ENCODE data around the gene HPS5.
"Not testable (repeated sequence)": the region's sequence is repeated elsewhere in the genome, so short reads cannot be mapped to it uniquely, and the experiment has no call there.

Gene HPS5, protein sequence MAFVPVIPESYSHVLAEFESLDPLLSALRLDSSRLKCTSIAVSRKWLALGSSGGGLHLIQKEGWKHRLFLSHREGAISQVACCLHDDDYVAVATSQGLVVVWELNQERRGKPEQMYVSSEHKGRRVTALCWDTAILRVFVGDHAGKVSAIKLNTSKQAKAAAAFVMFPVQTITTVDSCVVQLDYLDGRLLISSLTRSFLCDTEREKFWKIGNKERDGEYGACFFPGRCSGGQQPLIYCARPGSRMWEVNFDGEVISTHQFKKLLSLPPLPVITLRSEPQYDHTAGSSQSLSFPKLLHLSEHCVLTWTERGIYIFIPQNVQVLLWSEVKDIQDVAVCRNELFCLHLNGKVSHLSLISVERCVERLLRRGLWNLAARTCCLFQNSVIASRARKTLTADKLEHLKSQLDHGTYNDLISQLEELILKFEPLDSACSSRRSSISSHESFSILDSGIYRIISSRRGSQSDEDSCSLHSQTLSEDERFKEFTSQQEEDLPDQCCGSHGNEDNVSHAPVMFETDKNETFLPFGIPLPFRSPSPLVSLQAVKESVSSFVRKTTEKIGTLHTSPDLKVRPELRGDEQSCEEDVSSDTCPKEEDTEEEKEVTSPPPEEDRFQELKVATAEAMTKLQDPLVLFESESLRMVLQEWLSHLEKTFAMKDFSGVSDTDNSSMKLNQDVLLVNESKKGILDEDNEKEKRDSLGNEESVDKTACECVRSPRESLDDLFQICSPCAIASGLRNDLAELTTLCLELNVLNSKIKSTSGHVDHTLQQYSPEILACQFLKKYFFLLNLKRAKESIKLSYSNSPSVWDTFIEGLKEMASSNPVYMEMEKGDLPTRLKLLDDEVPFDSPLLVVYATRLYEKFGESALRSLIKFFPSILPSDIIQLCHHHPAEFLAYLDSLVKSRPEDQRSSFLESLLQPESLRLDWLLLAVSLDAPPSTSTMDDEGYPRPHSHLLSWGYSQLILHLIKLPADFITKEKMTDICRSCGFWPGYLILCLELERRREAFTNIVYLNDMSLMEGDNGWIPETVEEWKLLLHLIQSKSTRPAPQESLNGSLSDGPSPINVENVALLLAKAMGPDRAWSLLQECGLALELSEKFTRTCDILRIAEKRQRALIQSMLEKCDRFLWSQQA

DNA sequence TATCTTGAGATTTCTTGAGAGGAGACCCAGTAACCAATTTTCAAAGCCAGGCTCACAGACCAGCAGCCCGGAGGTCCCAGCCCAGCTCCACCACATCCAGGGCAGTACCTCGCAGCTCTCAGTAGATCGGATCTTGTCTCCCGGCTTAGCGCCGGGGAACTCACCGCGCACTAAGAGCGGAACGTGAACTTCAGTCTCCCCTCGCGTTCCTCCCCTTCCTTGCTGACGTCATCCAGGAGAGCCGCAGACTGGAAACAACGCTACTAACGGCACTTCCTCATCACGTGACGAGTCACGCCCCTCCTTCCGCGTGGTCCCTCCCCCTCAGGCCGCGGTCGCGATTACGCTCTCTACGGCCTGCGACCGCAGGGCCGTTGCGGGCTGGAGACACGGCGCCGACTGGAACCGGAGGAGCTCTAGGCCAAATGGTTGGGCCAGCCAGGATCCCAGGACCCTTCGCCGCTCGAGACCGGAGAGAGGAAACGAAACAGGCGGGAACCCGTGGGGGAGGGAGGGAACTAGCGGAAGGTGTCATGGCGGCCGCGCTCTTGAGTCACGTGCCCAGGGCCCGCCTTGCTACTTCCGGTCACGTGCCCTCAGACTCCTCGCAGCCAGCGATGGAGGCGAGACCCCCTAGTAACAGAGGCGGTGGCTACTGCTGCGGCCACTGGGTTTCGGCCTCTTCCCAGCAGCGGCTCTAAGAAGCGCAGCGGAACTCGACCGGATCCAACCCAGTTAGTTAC lies at the start of gene HPS5, which contains the start of gene GTF2H1:
Gene HPS5, minus strand, starts transcription at position 172 of the 743 bp plus-strand sequence. CDS start 4,282 bp downstream, outside the sequence.
Gene GTF2H1, plus strand, starts transcription at position 599 of the 743 bp plus-strand sequence. CDS start 10,508 bp downstream, outside the sequence.
- DNase-seq, result peak; percentile 82 to 100 (median 94)

DNA sequence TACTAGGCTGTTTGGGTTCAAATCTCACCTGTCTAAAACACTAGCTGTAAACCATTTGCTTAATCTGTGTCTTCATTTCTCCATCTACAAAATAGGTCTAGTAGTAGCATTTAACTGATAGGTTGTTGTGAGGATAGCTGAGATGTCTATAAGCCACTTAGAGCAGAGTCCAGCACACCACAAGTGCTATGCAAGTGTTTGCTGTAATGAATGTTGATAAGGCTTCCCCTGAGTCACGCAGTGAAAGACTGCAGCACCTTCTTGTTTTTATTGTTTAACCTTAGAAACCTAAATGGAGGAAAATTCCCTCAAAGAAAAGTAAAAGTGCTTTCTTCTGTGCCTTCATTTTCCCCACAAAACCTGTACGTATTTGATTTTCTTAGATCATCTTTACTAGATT lies 49.3 kb upstream of the HPS5 start:
- DNase-seq, result no peak

GRCh38 chr11:18369398-18369797 lies 47.5 kb upstream of the HPS5 start:
- DNase-seq, result no peak

DNA sequence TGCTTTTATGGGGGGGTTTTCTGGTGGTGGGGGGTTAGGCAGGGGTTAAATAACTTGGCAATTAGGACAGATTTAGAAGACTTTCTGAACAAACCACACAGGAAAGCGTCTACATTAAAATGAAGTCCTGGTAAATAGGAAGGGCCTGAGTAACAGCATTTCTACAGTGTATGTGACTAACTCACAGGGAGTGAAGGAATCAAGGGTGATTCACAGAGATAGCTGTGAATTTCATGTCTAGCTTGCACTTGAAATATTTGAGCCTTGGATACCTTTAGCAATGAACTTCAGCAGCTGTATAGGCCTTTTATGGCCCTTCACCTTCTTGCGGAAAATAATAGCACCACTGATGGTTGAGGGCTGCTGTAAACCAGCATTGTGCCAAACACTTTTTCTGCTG lies 46.3 kb upstream of the HPS5 start:
- DNase-seq, result no peak

GRCh38 chr11:18367431-18367830 lies 45.5 kb upstream of the HPS5 start:
- DNase-seq, result no peak

GRCh38 chr11:18366286-18366685 lies 44.3 kb upstream of the HPS5 start:
- no peak for DNase-seq

DNA sequence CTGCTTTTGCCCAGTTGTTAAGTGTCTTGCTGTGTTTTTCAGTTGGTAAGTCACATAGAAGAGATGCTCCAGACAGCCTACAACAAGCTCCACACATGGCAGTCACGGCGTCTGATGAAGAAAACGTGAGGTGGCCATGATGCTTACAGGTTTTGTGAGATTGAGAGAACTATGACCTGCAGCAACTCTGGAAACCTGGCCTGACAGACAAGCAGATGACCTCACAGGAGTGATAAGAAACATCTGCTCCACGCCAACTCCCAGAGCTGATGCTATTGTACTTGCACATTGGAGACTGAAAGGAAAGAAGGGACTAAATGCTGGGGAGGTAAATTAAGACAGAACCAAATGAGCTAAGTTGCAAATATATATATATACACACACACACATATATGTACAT lies 43.8 kb upstream of the HPS5 start:
- DNase-seq, result no peak

DNA sequence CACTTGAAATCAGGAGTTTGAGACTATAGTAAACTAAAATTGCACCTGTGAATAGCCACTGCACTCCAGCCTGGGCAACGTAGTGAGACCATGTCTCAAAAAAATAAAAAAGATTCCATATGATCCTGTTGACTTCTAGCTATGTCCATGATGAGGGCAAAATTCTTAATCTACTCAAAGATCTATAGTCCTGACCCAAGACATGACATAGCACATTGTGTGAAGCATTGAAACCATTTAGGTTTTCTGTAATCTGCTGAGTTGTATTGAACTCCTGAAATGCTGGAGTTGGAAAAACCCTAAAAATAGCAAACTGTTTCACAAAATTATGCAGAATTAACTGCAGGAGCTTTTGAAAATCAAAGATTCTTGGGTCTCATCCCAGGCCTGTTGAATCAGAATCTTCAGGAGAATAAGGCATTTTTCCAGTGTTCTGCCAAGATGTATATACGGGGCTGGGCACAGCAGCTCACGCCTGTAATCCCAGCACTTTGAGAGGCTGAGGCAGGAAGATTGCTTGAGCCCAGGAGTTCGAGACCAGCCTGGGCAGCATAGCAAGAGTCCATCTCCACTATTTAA lies 42.6 kb upstream of the HPS5 start:
- DNase-seq, result no peak

GRCh38 chr11:18361154-18361553 lies 39.2 kb upstream of the HPS5 start:
- no peak for DNase-seq

- no peak for DNase-seq
These were observed 36.7 kb upstream of the HPS5 start for GRCh38 chr11:18358646-18359045.

DNA sequence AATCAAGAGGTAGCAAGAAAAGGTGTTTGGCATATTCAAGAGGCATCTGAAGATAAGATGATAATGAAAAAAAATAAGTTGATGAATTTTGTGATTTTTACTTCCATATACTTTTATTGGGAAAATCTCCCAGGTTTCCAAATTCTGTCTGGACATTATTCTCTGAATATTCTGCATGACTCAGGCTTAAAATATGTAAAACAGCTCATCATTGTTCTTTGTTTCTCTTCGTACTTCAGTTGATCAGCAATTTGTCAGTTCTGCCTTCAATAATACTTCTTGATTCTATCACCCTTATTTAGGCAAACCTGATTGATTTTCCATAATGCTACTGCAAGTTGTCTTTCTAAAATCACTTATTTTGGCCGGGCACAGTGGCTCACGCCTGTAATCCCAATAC lies 30.6 kb upstream of the HPS5 start:
- DNase-seq, result no peak

DNA sequence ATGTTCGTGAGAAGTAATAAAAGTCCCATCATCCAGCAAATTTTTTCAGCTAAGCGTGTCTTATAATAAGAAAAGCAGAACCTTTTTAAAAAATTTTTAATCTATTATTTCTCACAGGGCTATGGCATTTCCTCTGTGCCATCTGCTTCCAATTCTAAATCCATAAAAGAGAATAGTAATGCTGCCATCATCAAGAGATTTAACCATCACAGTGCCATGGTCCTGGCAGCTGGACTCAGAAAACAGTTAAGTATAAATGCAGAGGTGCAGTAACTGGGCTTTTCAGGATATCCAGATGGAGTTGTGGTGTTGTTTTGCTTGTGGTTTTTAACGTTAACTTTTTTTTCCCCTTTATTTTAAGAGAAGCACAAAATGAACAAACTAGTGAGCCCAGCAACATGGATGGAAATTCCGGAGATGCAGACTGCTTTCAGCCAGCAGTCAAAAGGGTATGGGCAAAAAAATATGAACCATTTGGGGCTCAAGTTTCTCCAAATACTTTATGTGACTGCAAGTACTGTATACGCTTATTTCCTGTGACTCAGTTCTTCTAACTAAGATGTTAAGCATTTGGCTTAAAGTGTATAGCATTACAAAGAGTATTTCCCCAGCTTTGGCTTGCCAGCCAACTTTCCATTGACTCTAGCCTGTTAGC lies 25.7 kb upstream of the HPS5 start:
- DNase-seq, result no peak

GRCh38 chr11:18332891-18333290 lies 11.0 kb upstream of the HPS5 start:
- no peak for DNase-seq

DNA sequence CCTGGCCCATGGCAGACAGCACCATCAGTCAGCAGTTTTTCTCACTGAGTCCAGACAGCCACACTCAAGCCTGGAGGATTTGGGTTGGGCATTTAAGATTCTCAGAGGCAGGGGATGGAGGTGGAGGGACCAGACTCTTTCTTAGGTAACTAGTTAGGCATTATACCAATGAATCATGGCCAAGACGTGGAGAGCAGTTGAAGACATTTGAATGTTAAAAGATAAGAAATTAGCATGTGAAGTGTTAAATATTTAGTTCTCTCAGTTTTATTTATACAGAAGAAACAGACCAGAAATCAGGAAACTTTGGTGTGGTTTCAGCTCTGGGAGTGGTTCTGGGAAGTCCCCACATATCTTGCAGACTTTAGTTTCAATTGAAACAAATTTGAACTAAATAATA lies 10.4 kb upstream of the HPS5 start:
- DNase-seq, result no peak

DNA sequence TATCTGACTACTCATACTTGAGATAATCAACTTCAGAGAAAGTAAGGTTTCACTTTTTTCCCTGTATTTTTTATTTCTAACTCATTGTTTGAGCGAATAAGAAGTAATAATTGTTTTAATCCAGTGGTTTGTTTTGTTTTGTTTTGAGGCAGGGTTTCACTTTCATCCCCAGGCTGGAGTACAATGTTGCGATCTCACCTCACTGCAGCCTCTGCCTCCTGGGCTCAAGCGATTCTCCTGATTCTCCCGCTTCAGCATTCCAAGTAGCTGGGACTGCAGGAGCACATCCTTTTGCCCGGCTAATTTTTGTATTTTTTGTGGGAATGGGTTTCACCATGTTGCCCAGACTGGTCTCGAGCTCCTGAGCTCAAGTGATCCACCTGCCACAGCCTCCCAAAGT lies 9.0 kb upstream of the HPS5 start:
- no peak for DNase-seq

DNA sequence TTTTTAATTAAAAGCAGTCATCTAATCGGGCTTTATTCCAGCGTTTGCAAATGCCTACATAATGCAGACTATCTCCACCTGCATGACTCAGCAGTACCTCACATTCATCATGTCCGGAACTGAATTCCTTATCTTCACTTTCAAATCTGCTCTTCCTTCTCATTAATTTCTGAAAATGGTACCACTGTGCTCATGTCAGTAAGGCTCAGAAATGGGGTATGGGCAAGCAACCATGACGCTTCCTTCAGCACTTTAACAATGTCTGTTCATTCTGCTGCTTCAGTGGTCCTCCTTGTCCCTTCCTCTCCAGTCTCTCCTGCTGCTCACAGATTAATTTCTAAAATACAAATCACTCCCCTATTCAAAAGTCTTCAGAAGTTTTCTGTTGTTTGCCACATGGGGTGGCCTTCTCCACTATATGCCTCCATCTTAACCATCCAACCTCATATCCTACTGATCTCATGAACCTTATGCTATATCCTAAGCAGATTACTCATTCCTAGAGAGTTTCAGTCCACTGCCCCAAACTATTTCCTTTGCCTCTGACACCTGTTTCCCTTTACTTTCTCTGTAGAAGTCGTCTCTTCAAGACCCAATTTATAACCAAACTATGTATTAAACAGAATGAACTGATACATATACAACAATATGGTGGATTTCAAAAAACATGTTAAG lies 7.4 kb upstream of the HPS5 start:
- DNase-seq, result no peak

- no peak for DNase-seq
These were observed 2.4 kb upstream of the HPS5 start for GRCh38 chr11:18324381-18324780.

DNA sequence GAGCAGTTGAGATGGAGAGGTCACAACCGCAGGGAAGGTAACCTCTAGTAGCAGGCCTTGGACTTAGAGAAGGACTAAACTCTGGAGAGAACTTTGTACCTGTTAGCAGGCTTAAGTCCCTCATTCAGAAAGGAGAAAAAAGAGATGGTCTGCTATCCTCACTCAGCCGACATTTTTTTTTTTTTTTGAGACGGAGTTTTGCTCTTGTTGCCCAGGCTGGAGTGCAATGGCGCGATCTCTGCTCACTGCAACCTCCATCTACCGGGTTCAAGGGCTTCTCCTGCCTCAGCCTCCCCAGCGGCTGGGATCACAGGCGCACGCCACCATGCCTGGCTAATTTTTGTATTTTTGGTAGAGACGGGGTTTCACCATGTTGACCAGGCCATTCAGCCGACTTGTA lies 1.9 kb upstream of the HPS5 start:
- DNase-seq, result not testable (repeated sequence)

GRCh38 chr11:18322818-18323570 lies 1.1 kb upstream of the HPS5 start:
- peak in 2 of 51 donors; percentile 9 to 19 for DNase-seq
